GM19099 (cell line): ENCODE results near the gene BBS1.
A peak's percentile ranks its signal among the peaks of the same experiment; 100 is the strongest.

Experiments
- POLR2A ChIP-seq: IDR thresholded peaks from 3 replicates; pipeline ENCODE4 v1.6.1; 2011; ENCODE audit warnings: low read depth; ENCODE audit not compliant: insufficient read length; ENCODE audit errors: extremely low read depth

Gene BBS1

GRCh38 chr11:66510271-66510989, at the start of gene BBS1:
BBS1 (plus strand) TSS chr11:66510635; CDS start chr11:66510660, 25 bp downstream.
- peak; percentile 59 for TF ChIP-seq POLR2A

- TF ChIP-seq POLR2A: no peak
Measured at GRCh38 chr11:66462010-66462409, 48.4 kb upstream of the BBS1 start.

GRCh38 chr11:66462911-66463310, 47.5 kb upstream of the BBS1 start:
- TF ChIP-seq POLR2A: no peak

DNA sequence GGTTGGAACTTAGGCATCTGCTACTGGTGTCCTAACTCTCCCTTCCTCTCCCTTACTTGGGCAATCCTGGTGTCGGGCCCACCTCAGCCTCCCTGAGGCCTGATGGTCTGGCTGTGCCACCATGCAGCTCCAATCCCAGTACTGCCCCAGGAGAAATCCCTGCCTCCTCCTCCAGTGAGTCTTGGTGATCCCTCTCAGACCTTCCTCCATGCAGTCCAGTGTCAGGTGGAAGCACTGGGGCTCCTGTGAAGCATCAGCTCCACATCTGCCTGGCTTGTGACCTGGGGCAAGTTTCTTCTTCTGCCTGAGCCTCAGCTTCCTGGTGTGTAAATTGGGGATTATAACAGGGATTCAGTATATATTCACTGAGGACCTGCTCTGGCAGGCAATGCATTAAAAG, 45.5 kb upstream of the BBS1 start:
- no peak for TF ChIP-seq POLR2A

DNA sequence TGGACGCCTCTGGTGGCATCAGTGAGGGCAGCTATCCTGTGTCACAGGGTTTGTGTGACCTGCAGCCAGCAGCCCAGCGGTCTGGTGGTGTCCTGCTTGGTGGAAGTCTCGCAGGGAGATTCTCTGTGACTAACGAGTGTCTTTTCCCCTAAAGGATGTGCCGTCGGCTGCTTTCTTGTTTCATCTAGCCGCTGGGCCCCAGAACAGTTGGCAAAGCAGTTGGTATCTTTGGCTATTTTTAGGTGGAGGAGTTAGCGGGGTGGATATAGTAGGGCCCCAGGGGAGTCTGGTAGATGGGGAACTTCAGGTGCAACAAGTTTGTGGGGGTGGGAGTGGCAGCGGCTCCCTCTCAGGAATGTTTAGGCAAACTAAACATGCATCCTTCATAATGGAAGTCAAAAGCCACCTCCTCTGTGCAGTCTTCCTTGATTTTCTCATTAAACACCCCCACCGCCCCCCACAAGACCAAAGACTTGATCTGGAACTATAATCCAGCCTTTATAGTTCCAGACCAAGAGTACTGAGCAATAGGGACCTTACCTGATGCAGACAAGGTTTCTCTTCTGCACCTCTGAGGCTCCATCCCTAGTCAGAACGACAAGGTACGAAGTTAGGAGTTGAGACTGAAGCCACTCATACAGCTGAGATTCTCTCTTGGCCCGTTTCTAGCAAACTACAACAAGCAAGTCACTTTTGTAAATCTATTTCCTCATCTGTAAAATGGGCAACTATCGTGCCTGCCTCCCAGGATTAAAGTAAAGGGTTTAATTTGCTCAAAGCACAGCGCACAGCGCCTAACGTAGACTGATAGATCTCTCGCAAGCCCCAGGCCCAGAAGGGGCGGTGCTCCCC, 44.8 kb upstream of the BBS1 start:
- TF ChIP-seq POLR2A: no peak

- TF ChIP-seq POLR2A: peak; percentile 32
Measured at GRCh38 chr11:66466225-66467033, 44.0 kb upstream of the BBS1 start, which contains the start of gene PELI3. PELI3 (plus strand) TSS chr11:66466905; CDS start chr11:66468129, 1,224 bp downstream.

GRCh38 chr11:66467034-66467659, 43.3 kb upstream of the BBS1 start:
- TF ChIP-seq POLR2A: no peak

DNA sequence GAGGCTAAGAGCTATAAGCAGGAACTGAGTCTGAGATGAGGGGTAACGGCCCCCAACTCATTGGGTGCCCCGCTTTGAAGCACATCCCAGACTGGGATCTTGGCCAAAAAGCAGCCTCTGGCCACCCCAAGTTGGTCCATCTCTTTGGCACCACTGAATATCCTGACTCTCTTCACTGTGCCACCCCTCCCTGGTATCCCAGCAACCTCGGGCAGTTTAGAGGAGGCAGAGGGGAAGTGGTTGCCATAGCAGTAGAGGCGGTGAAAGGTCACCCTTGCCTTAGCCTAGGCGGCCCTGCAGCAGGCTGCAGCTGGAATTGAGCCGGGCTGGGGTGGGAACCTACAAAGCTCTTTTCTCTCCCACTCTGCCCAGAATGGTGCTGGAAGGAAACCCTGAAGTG, 42.7 kb upstream of the BBS1 start:
- no peak for TF ChIP-seq POLR2A

- no peak for TF ChIP-seq POLR2A
Measured at GRCh38 chr11:66468691-66469090, 41.7 kb upstream of the BBS1 start.

DNA sequence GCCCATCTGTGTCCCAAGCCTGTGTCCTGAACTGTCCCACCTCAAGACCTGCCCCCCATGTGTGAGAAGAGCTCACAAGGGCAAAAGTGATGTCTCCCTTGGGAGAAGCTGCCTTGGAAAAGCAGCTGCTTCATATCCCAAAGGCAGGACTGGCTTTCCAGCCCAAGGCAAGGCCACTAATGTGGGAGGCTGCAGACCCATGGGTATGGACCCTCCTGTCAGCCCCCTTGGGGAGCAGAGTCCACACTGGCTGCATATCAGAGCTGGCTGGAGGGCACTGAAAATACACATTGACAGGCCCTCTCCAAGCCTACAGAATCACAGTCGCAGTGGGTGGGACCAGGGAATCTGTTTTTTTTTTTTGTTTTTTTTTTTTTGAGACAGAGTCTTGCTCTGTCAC, 41.0 kb upstream of the BBS1 start:
- no peak for TF ChIP-seq POLR2A

DNA sequence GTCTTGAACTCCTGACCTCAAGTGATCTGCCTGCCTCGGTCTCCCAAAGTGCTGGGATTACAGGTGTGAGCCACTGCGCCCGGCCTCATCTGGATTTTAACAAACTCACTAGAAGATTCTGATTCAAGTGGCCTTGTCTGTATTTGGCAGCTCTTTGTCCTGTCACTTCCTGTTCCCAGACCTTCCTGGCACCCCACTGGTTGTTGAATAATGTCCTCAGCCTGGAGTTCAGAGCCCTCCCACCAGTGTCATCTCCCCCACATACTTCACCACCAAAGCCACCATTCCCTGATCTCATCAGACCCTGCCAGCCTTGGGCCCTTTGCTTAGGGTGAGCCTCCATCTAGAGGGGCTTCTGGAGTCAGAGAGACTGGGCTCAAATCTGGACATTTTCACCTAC, 40.4 kb upstream of the BBS1 start:
- no peak for TF ChIP-seq POLR2A

DNA sequence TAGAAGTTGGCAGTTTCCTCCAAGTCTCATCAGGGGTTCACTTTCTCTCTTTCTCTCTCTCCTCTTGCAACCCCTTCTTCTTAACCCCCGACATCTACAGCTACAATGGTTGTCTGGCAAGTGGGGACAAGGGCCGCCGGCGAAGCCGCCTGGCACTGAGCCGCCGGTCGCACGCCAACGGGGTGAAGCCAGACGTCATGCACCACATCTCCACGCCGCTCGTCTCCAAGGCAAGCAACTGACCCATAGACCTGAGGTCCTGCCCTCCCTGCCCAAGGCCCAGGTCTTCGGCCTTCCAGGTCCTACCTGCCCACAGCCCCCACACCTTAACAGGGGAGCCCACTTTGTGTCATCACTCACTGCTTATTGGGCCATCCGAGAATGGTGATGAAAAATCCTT, 39.3 kb upstream of the BBS1 start:
- no peak for TF ChIP-seq POLR2A

DNA sequence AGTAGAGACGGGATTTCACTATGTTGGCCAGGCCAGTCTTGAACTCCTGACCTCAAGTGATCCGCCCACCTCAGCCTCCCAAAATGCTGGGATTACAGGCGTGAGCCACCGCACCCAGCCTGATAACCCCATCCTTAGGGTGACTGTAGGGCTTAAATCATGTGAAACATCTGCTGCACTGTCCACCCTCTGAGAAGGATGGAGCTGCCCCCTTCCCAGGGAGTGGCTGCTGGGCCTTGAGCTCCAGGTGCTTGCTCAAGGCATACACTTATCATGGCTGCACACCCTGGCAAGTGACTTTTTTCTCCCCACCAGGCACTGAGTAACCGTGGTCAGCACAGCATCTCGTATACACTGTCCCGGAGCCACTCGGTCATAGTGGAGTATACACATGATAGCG, 38.4 kb upstream of the BBS1 start:
- TF ChIP-seq POLR2A: no peak

DNA sequence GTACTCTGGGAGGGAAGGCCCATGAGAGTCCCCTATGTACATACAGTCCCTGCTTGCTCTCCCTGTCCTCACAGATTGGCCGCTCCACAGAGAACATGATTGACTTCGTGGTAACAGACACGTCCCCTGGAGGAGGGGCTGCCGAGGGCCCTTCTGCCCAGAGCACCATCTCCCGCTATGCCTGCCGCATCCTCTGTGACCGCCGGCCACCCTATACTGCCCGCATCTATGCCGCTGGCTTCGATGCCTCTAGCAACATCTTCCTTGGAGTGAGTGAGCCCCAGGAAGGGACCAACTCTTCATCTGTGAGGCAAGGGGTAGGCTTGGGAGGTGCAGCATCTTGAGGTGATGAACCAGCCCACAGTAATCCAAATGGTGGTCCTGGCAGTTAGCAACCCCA, 37.3 kb upstream of the BBS1 start:
- TF ChIP-seq POLR2A: no peak
